Neutrophil (primary cell): ENCODE measurements around the gene RAPGEF5.

Experiments used
- H3K27ac ChIP-seq: fragments of 200-600 bp; sonication (generic); 2 replicates; pipeline ENCODE4 v1.5.1; 2016; ENCODE audit warnings: mild to moderate bottlenecking, moderate library complexity
- H3K27me3 ChIP-seq: fragments of 200-600 bp; sonication (generic); 2 replicates; pipeline ENCODE4 v1.6.0; 2016; ENCODE audit warnings: mild to moderate bottlenecking
- H3K36me3 ChIP-seq: fragments of 200-600 bp; sonication (generic); 2 replicates; pipeline ENCODE4 v1.5.1; 2017
- H3K4me1 ChIP-seq, 2 experiments: fragments of 200-600 bp in 1 of 2; sonication (generic) in 1 of 2; 1 replicate in 1 of 2; 2 replicates in 1 of 2; pipeline versions ENCODE4 v1.5.1 to v1.6.1; 2013 to 2016; ENCODE audit warnings: low read depth in 1 of 2, low read length in 1 of 2, mild to moderate bottlenecking in 1 of 2, moderate library complexity in 1 of 2; ENCODE audit not compliant: control insufficient read depth in 1 of 2, insufficient read depth in 1 of 2
- H3K4me3 ChIP-seq, 2 experiments: fragments of 200-600 bp in 1 of 2; sonication (generic) in 1 of 2; 1 replicate in 1 of 2; 2 replicates in 1 of 2; pipeline ENCODE4 v1.5.1; 2013 to 2016; ENCODE audit warnings: low read depth in 1 of 2, low read length in 1 of 2, mild to moderate bottlenecking in 1 of 2, moderate library complexity in 1 of 2
- H3K9me3 ChIP-seq: fragments of 200-600 bp; sonication (generic); 2 replicates; pipeline ENCODE4 v1.5.1; 2016
- CTCF ChIP-seq: fragments of 200-600 bp; sonication (generic); IDR thresholded peaks from 2 replicates; pipeline ENCODE4 v1.5.1; 2016; ENCODE audit warnings: antibody characterized with exemption

The RAPGEF5 gene

GRCh38 chr7:22204312-22204711, 152.6 kb downstream of the RAPGEF5 start:
- Histone ChIP-seq H3K36me3 (no peaks in the 10 kb centered on the region), H3K9me3 (no peaks in the 10 kb centered on the region), H3K27me3 (no peaks in the 10 kb centered on the region), H3K4me3 (no peak overlapping the region), H3K27ac (no peak overlapping the region), H3K4me1 (no peaks in the 10 kb centered on the region)
- TF ChIP-seq CTCF = no peak

- Histone ChIP-seq H3K36me3 (no peaks in the 10 kb centered on the region), H3K27me3 (no peaks in the 10 kb centered on the region), H3K4me3 (no peak overlapping the region), H3K4me1 (no peaks in the 10 kb centered on the region), H3K27ac (no peak overlapping the region), H3K9me3 (no peaks in the 10 kb centered on the region)
- TF ChIP-seq CTCF = no peak
Observed at GRCh38 chr7:22202141-22202540, 154.8 kb downstream of the RAPGEF5 start.

- no peak for TF ChIP-seq CTCF
- no peaks in the 10 kb centered on the region for H3K4me1 ChIP-seq
- H3K36me3 ChIP-seq = no peaks in the 10 kb centered on the region
- no peak overlapping the region for H3K4me3 ChIP-seq
- H3K27ac ChIP-seq = no peak overlapping the region
- no peaks in the 10 kb centered on the region for H3K27me3 ChIP-seq
- H3K9me3 ChIP-seq = no peaks in the 10 kb centered on the region
Observed at GRCh38 chr7:22201186-22201880, 155.6 kb downstream of the RAPGEF5 start.

GRCh38 chr7:22200777-22201176, 156.2 kb downstream of the RAPGEF5 start:
- H3K27ac ChIP-seq = no peak overlapping the region

GRCh38 chr7:22200238-22200637, 156.7 kb downstream of the RAPGEF5 start:
- Histone ChIP-seq H3K9me3 (no peaks in the 10 kb centered on the region), H3K27me3 (no peaks in the 10 kb centered on the region), H3K4me1 (no peaks in the 10 kb centered on the region), H3K36me3 (no peaks in the 10 kb centered on the region), H3K27ac (no peak overlapping the region), H3K4me3 (no peak overlapping the region)
- TF ChIP-seq CTCF = no peak

More at GRCh38 chr7:22200777-22201176, 156.2 kb downstream of the RAPGEF5 start:
- Histone ChIP-seq H3K36me3 (no peaks in the 10 kb centered on the region), H3K27me3 (no peaks in the 10 kb centered on the region), H3K4me3 (no peak overlapping the region), H3K9me3 (no peaks in the 10 kb centered on the region), H3K4me1 (no peaks in the 10 kb centered on the region)
- TF ChIP-seq CTCF = no peak
